HepG2 (cell line): ENCODE measurements around the gene ANKS1A. TPM values are rescaled to one million over a fixed set of nuclear protein-coding genes. Genes with fewer than 3 reads are reported as not detected.

Source experiments
- CBFB ChIP-seq: sonication (generic); formaldehyde crosslinking; IDR thresholded peaks from 2 replicates; pipeline ENCODE4 v1.4.0; 2020; ENCODE audit warnings: missing genetic modification reagents
- ERF ChIP-seq: IDR thresholded peaks from 2 replicates; pipeline ENCODE4 v1.6.1; 2018; ENCODE audit warnings: missing biosample characterization, missing genetic modification reagents
- TBX3 ChIP-seq: fragments of 450-650 bp; IDR thresholded peaks from 2 replicates; pipeline ENCODE4 v1.6.1; 2017; ENCODE audit warnings: antibody characterized with exemption, mild to moderate bottlenecking, inconsistent platforms, borderline replicate concordance
- ZFP37 ChIP-seq: sonication (generic); formaldehyde crosslinking; IDR thresholded peaks from 2 replicates; pipeline ENCODE4 v1.4.0; 2020; ENCODE audit warnings: missing genetic modification reagents, borderline replicate concordance
- ZNF576 ChIP-seq: sonication (generic); formaldehyde crosslinking; IDR thresholded peaks from 2 replicates; pipeline ENCODE4 v1.4.0; 2020; ENCODE audit warnings: mild to moderate bottlenecking, missing genetic modification reagents
- ZNF609 ChIP-seq: sonication (generic); formaldehyde crosslinking; IDR thresholded peaks from 2 replicates; pipeline ENCODE4 v1.4.0; 2020; ENCODE audit warnings: mild to moderate bottlenecking, missing genetic modification reagents, borderline replicate concordance
- ZNF615 ChIP-seq: sonication (generic); formaldehyde crosslinking; IDR thresholded peaks from 2 replicates; pipeline ENCODE4 v1.5.0; 2020; ENCODE audit warnings: mild to moderate bottlenecking, missing genetic modification reagents, borderline replicate concordance
- ZNF644 ChIP-seq: IDR thresholded peaks from 2 replicates; pipeline ENCODE4 v1.6.1; 2016; ENCODE audit warnings: low read depth
- ZNF841 ChIP-seq: sonication (generic); formaldehyde crosslinking; IDR thresholded peaks from 2 replicates; pipeline ENCODE4 v1.8.1; 2023; ENCODE audit warnings: missing genetic modification reagents, borderline replicate concordance
- ZSCAN9 ChIP-seq: IDR thresholded peaks from 2 replicates; pipeline ENCODE4 v1.6.1; 2016; ENCODE audit warnings: borderline replicate concordance
- polyA plus RNA-seq, 8 experiments: library from polyadenylated mRNA; depleted of rRNA in 3 of 8; stranded (reverse) in 7 of 8; unstranded in 1 of 8; fragments of >200 nt; fragmentation: Illumina TruSeq in 4 of 8; extraction: Trizol in 4 of 8; gene quantifications; 2 replicates each; pipeline versions ENCODE4 v1.2.1 to v1.2.3, GENCODE V29; 2011 to 2016; ENCODE audit warnings: low read depth in 4 of 8, missing spikeins in 1 of 8, mixed read lengths in 1 of 8; ENCODE audit not compliant: insufficient read depth in 1 of 8
- total RNA-seq, 5 experiments: library from RNA; depleted of rRNA; stranded (reverse); fragments of >200 nt; fragmentation: Illumina TruSeq; extraction: Trizol; gene quantifications; 2 replicates each; pipeline ENCODE4 v1.2.3, GENCODE V29; 2016; ENCODE audit warnings: low read depth in 1 of 5
- TF ChIP-seq, protein P1 (sequence below): sonication (generic); formaldehyde crosslinking; conservative IDR thresholded peaks from 2 replicates; pipeline ENCODE4 v1.8.0; 2022; ENCODE audit warnings: mild to moderate bottlenecking, moderate library complexity, missing genetic modification reagents
- TF ChIP-seq, protein P2 (sequence below): IDR thresholded peaks from 2 replicates; pipeline ENCODE4 v1.6.1; 2018; ENCODE audit warnings: missing genetic modification reagents, mild to moderate bottlenecking, missing compliant biosample characterization

ANKS1A gene
- total and polyA plus RNA-seq, 2 of the 13 experiments (the other 11 are each of a cell fraction or from before 2014, with no cell fraction given) = 7.2 to 15.1 TPM

DNA sequence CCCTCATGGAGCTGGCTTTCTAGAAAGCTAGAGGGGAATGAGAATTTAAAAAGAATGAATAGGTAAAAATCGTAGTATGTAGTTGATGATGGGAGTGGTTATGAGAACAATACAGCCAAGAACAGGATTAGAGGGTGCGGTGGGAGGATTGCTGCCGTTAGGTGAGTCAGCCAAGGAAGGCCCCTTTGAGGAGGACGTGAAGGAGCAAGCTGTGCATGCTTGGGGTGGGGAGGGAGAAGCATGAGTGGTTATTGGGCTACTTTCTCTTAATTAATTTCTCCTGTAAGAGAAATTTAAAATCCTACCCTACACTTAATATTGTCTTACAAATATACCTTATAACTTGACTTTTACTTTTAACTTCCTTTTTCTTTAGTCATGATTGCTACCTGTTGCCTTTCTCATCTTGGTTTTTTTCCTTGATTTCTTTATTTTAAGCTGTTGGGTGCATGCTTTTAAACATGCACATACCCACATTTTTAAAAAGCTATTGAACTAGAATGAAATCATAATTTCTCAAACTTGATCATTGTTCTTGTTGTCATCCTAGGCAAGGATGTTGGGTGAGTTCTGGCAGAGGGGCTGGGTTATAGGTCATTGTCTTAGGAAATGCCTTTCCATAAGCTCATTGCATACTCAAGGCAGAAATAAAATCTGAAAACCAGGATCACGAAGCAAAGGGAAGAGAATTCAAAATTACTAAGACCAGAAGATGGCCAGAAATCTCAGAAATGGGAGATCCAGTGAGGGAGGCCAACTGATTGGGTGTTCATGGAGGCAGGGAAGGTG lies 137.6 kb downstream of the ANKS1A start (continued):
- TF ChIP-seq CBFB (CRISPR knock-in tag) (no peak), ZNF644 (CRISPR knock-in tag) (no peak), ZNF576 (CRISPR knock-in tag) (no peak), ZNF841 (CRISPR knock-in tag) (no peak), ZNF615 (no peak), ERF (CRISPR knock-in tag) (no peak), TBX3 (no peak), ZNF609 (CRISPR knock-in tag) (no peak), ZSCAN9 (CRISPR knock-in tag) (no peak), ZFP37 (CRISPR knock-in tag) (no peak)
- TF ChIP-seq, protein P1, sequence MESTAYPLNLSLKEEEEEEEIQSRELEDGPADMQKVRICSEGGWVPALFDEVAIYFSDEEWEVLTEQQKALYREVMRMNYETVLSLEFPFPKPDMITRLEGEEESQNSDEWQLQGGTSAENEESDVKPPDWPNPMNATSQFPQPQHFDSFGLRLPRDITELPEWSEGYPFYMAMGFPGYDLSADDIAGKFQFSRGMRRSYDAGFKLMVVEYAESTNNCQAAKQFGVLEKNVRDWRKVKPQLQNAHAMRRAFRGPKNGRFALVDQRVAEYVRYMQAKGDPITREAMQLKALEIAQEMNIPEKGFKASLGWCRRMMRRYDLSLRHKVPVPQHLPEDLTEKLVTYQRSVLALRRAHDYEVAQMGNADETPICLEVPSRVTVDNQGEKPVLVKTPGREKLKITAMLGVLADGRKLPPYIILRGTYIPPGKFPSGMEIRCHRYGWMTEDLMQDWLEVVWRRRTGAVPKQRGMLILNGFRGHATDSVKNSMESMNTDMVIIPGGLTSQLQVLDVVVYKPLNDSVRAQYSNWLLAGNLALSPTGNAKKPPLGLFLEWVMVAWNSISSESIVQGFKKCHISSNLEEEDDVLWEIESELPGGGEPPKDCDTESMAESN (CRISPR knock-in tag) = no peak
- TF ChIP-seq, protein P2, sequence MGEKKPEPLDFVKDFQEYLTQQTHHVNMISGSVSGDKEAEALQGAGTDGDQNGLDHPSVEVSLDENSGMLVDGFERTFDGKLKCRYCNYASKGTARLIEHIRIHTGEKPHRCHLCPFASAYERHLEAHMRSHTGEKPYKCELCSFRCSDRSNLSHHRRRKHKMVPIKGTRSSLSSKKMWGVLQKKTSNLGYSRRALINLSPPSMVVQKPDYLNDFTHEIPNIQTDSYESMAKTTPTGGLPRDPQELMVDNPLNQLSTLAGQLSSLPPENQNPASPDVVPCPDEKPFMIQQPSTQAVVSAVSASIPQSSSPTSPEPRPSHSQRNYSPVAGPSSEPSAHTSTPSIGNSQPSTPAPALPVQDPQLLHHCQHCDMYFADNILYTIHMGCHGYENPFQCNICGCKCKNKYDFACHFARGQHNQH (CRISPR knock-in tag) = no peak
